Osteocyte (in vitro differentiated cells): ENCODE measurements around the gene TERT. TPM values are rescaled to one million over a fixed set of nuclear protein-coding genes. Genes with fewer than 3 reads are reported as not detected.
"Not testable (repeated sequence)": the region's sequence is repeated elsewhere in the genome, so short reads cannot be mapped to it uniquely, and the experiment has no call there.

Experiments used
- DNase-seq: peaks from one replicate; pipeline ENCODE4 v3.0.0; 2021; ENCODE audit warnings: mixed read lengths; ENCODE audit not compliant: unreplicated experiment; ENCODE audit errors: extremely low spot score
- H3K27ac Mint-ChIP-seq: one replicate; pipeline ENCODE4 v1.8.0; 2021; ENCODE audit warnings: mild to moderate bottlenecking, mixed read lengths; ENCODE audit not compliant: unreplicated experiment
- H3K27me3 Mint-ChIP-seq: one replicate; pipeline ENCODE4 v1.8.0; 2021; ENCODE audit warnings: mixed read lengths; ENCODE audit not compliant: unreplicated experiment
- H3K36me3 Mint-ChIP-seq: one replicate; pipeline ENCODE4 v1.8.0; 2021; ENCODE audit warnings: mixed read lengths; ENCODE audit not compliant: unreplicated experiment
- H3K4me1 Mint-ChIP-seq: one replicate; pipeline ENCODE4 v1.8.0; 2021; ENCODE audit warnings: mixed read lengths; ENCODE audit not compliant: unreplicated experiment
- H3K4me3 Mint-ChIP-seq: one replicate; pipeline ENCODE4 v1.8.0; 2021; ENCODE audit warnings: mild to moderate bottlenecking, moderate library complexity, mixed read lengths; ENCODE audit not compliant: unreplicated experiment
- H3K9me3 Mint-ChIP-seq: one replicate; pipeline ENCODE4 v1.8.0; 2021; ENCODE audit warnings: mixed read lengths; ENCODE audit not compliant: unreplicated experiment
- CTCF ChIP-seq: fragments of 200-600 bp; sonication (generic); IDR thresholded peaks from 2 replicates; pipeline ENCODE4 v1.5.0; 2021; ENCODE audit warnings: antibody characterized with exemption, mild to moderate bottlenecking, moderate library complexity
- total RNA-seq: library from RNA; stranded (reverse); gene quantifications from 2 replicates; pipeline ENCODE4 v1.2.1, GENCODE V29; 2021

Gene TERT
- total RNA-seq, 1 donor from 2014 or later = not detected

GRCh38 chr5:1268666-1269065 lies 26.2 kb downstream of the TERT start:
- no peak for TF ChIP-seq CTCF
- H3K27me3 Mint-ChIP-seq = no peaks in the 10 kb centered on the region
- no peak overlapping the region for H3K4me3 Mint-ChIP-seq
- H3K4me1 Mint-ChIP-seq = no peaks in the 10 kb centered on the region
- H3K27ac Mint-ChIP-seq = no peak overlapping the region
- DNase-seq = no peak
- H3K9me3 Mint-ChIP-seq = no peaks in the 10 kb centered on the region
- no peaks in the 10 kb centered on the region for H3K36me3 Mint-ChIP-seq

GRCh38 chr5:1268056-1268455 lies 26.8 kb downstream of the TERT start:
- no peaks in the 10 kb centered on the region for H3K36me3 Mint-ChIP-seq
- DNase-seq = no peak
- no peaks in the 10 kb centered on the region for H3K9me3 Mint-ChIP-seq
- H3K27ac Mint-ChIP-seq = no peak overlapping the region
- no peak overlapping the region for H3K4me3 Mint-ChIP-seq
- no peak for TF ChIP-seq CTCF
- no peaks in the 10 kb centered on the region for H3K4me1 Mint-ChIP-seq
- no peaks in the 10 kb centered on the region for H3K27me3 Mint-ChIP-seq

GRCh38 chr5:1267464-1267863 lies 27.4 kb downstream of the TERT start:
- not testable (repeated sequence) for H3K4me3 Mint-ChIP-seq, H3K9me3 Mint-ChIP-seq, DNase-seq, H3K4me1 Mint-ChIP-seq, H3K36me3 Mint-ChIP-seq, H3K27me3 Mint-ChIP-seq, H3K27ac Mint-ChIP-seq

- no peaks in the 10 kb centered on the region for H3K36me3 Mint-ChIP-seq
- no peak overlapping the region for H3K4me3 Mint-ChIP-seq
- H3K27ac Mint-ChIP-seq = no peak overlapping the region
- no peaks in the 10 kb centered on the region for H3K4me1 Mint-ChIP-seq
- no peak for TF ChIP-seq CTCF
- no peaks in the 10 kb centered on the region for H3K27me3 Mint-ChIP-seq
- no peak for DNase-seq
- no peaks in the 10 kb centered on the region for H3K9me3 Mint-ChIP-seq
These were observed 28.1 kb downstream of the TERT start for GRCh38 chr5:1266791-1267190.

- H3K4me1 Mint-ChIP-seq = no peaks in the 10 kb centered on the region
- H3K4me3 Mint-ChIP-seq = no peak overlapping the region
These were observed 29.1 kb downstream of the TERT start for GRCh38 chr5:1265461-1266455.

More at GRCh38 chr5:1265461-1266455, 29.1 kb downstream of the TERT start:
- no peak for DNase-seq
- Mint-ChIP-seq H3K36me3 (no peaks in the 10 kb centered on the region), H3K27ac (no peak overlapping the region), H3K27me3 (no peaks in the 10 kb centered on the region), H3K9me3 (no peaks in the 10 kb centered on the region)
- TF ChIP-seq CTCF = no peak
